ENCODE results near the gene SEPTIN14.
"Not testable (repeated sequence)": the region's sequence is repeated elsewhere in the genome, so short reads cannot be mapped to it uniquely, and the experiment has no call there.

SEPTIN14 gene

DNA sequence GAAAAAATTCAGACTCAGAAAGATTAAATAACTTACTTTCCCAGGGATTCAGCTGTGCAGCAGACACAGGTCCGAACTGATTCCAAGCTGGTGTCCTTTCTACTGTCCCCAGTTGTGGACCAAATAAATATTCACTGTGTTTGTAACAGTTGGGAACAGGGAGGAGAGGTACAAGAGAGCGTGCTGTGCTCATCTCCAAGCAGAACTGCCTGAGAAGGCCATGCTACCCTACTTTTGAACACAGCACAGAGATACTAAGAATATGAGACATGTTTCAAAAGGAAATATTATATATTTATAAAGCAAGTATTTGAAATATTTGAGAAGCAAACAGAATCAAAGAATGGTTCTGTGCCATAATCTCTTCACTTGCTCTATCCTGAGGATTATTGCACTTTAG, at the start of gene SEPTIN14:
Gene SEPTIN14, minus strand, starts transcription at position 101 of the 400 bp plus-strand sequence. CDS start 756 bp downstream, outside the sequence.
- DNase-seq, result not testable (repeated sequence)

DNA sequence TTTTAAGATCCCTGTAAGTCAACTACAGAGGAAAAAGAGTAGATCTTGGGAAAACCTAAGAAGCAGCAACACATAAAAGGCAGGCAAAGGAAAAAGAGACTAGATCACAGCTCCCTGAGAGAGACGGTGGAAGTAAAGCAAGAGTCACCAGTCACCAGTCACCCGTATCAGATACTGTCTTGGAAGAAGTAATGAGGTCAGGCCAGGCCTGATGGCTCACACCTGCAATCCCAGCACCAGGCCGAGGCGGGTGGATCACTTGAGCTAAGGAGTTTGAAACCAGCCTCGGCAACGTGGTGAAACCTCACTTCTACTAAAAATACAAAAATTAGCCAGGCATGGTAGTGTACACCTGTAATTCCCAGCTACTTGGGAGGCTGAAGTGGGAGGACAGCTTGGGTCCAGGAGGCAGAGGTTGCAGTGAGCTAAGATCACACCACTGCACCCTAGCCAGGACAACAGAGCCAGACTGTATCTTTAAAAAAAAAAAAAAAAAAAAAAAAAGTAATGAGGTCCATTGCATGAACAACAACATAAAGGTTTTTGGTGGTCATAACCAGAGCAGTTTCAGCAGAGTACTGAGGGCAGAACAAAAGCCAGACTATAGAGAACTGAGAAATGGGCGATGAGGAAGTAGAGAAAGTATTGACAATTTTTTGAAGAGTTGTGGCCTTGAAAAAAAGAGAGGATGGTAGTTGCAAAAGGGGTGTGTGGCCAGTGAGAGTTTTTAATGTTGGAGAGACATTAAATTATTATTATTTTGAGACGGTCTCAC, 41.6 kb upstream of the SEPTIN14 start:
- no peak for DNase-seq

DNA sequence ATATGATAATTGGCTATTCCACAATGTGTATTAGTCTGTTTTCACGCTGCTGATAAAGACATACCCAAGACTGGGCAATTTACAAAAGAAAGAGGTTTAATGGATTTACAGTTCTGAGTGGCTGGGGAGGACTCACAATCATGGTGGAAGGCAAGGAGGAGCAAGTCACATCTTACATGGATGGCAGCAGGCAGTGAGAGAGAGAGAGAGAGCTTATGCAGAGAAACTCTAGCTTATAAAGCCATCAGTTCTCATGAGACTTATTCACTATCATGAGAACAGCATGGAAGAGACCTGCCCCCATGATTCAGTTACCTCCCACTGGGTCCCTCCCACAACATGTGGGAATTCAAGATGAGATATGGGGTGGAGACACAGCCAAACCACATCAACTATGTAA, 38.5 kb upstream of the SEPTIN14 start:
- DNase-seq, result not testable (repeated sequence)

DNA sequence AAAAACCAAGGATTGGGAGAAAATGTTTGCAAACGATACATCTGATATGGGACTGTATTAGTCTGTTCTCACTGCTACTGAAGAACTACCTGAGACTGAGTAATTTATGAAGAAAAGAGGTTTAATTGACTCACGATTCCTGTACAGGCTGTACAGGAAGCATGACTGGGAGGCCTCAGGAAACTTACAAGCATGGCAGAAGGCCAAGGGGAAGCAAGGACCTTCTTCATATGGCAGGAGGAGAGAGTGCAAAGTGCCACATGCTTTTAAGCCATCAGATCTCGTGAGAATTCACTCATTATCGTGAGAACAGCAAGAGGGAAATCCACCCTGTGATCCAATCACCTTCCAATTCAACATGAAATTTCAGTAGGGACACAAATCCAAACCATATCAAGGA, 35.7 kb upstream of the SEPTIN14 start:
- no peak for DNase-seq

DNA sequence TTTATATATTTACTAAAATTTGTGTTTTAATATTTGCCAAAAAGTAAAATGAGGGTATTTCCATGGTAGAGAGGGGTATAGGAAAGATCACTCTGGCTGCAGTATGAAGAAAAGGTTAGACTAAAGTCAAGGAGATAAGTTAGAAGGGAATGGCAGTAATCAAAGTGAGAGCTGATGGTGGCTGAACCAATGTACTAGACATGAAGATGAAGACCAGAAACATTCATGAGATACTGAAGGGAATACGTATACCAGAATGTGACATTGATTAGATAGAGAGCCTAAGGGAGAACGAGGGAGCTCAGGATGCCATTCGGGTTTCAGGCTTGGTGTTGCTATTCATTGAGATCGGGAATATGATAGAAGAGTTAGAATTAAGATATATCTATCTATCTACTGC, 32.5 kb upstream of the SEPTIN14 start:
- no peak for DNase-seq

DNA sequence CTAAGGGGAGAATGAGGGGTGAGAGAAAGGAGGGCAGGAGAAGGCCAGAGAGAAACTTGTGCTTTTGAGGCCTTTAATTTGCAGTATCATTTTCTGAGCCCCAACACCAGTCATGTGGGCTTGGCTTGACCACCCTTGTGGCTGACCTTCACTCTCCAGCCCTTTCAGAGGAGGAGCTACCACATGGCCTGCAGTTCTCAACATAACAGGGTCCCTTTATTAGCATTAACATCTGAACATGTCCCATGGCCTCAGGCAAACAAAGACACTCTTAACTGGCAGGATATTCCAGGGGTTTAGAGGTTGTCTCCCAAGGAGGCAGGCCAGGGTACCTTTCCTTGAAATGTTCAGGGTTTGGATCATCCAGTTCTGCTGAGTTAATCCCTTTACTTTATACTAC, 31.4 kb upstream of the SEPTIN14 start:
- peak; percentile 13 for DNase-seq

DNA sequence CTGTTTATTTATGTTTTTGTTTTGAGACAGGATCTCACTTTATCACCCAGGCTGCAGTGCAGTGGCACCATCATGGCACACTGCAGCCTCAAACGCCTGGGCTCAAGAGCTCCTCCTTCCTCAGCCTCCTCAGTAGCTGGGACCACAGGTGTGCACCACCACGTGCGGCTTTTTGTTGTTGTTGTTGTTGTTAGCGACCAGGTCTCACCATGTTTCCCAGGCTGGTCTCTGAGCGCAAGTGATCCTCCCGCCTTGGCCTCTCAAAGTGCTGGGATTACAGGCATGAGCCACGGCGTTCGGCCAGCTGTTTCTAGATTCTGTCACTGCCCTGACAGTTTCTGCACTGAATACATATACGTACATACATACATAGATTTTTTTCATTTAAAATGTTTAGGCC, 25.8 kb upstream of the SEPTIN14 start:
- peak; percentile 35 for DNase-seq

DNA sequence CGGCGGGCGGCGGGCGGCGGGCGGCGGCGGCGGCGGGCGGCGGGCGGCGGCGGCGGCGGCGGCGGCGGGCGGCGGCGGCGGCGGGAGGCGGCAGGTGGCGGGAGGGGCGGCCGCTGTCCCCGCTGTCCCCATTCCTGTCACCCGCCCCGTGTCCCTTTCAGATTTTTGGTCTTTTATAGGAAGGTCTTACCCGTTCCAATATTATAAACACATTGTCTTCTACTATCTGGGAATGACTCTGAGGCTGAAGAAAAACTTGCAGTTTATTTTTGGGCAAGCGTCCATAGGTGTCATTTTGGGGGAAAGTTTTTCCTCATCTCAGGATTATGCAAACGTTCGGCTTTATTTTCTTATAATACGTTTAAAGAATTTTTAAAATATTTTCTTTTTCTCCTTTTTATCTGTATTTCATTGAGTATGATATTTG, 25.3 kb upstream of the SEPTIN14 start:
- DNase-seq, result peak; percentile 64

DNA sequence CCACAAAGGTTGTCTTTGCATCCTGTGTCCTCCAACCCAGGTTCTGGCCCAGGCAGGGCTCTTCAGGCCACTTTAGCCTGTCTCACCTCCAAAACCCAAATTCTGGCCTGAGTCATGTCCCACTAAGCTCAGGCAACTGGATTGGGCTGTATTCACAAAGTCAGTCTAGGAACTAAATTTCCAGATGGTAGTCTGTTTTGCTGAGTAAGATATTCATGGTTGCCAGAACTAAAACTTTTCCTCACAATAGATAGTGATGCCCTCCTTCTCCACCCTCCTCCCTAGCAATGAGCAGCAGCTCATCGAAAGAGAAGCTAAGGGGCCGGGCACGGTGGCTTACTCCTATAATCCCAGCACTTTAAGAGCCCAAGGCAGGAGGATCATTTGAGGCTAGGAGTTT, 21.8 kb upstream of the SEPTIN14 start:
- DNase-seq, result no peak

DNA sequence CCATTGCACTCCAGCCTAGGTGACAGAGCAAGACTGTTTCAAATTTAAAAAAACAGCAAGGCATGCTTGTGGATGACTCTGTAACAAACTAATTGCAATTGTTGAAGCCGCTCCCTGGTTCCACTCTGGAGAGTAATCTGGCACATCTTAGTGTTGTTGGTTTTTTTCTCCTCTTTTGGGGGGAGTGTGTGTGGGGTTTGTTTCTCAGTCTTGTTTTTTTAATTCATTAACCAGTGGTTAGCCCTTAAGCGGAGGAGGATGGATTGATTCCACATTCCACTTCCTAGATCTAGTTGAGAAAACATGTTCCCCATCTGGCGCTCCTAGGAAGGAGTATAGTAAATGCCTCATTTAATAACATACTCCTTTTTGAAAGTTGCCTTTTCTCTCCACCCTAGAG, 16.1 kb upstream of the SEPTIN14 start:
- no peak for DNase-seq

DNA sequence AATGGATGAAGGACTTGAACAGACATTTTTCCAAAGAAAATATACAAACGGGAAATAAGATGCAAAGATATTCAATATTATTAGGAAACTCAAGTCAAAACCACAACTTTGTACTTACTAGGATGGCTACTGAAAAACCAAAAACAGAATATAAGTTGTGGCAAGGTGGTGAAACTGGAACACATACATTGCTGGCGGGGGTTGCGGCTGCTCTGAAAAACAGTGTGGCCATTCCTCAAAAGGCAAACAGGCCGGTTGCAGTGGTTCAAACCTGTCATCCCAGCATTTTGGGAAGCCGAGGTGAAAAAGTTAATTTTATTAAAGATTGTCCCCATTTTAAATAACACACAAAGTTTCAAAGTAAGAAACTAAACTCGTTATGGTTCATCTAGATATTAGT, 14.8 kb upstream of the SEPTIN14 start:
- DNase-seq, result no peak

DNA sequence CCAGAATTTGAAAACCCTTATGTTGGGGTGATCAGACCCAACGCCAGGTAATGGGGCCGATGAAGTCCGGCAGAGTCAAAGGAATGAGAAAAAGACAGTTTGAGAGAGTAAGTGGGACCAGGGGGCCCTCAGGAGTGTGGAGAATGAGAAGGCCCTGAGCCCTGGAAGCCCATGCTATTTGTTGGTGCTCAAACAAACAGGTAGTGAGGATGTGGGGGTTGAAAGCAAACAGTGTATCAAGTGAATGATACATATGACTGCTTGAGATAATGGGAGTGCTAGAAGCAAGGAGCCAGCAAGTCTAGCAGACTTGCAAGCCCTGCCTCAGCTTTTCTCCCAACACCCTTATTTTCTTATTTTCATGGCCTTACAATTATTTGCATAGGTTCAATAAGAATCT, 11.2 kb upstream of the SEPTIN14 start:
- DNase-seq, result peak; percentile 16

DNA sequence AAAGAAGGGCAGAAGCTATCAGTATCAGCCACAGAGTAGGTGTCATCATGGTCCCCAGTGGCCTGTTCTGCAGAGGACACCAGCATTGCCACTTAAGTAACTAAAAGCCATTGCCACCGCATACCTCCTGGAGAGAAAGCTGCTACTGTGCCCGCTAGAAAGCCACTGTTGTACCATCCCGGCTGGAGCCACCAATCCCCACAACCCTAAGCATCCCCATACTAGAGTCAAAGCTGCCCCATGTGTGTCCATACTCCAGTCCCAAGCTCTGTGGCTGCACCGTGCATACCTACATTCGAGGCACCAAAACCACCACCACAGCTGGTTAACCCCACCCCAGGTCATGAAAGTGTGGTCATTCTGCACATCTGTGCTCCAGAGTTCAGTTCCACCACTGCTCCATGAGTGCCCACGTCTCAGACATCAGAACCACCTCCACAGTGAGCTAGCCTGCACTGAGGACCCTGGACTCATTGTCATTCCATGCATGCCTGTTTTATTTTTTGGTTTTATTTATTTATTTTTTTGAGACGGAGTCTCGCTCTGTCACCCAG, 9.5 kb upstream of the SEPTIN14 start:
- DNase-seq, result no peak

DNA sequence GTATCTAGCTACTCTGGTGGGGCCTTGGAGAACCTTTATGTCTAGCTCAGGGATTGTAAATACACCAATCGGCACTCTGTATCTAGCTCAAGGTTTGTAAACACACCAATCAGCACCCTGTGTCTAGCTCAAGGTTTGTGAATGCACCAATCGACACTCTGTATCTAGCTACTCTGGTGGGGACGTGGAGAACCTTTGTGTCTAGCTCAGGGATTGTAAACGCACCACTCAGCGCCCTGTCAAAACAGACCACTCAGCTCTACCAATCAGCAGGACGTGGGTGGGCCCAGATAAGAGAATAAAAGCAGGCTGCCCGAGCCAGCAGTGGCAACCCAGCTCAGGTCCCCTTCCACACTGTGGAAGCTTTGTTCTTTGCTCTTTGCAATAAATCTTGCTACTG, 6.4 kb upstream of the SEPTIN14 start:
- not testable (repeated sequence) for DNase-seq

DNA sequence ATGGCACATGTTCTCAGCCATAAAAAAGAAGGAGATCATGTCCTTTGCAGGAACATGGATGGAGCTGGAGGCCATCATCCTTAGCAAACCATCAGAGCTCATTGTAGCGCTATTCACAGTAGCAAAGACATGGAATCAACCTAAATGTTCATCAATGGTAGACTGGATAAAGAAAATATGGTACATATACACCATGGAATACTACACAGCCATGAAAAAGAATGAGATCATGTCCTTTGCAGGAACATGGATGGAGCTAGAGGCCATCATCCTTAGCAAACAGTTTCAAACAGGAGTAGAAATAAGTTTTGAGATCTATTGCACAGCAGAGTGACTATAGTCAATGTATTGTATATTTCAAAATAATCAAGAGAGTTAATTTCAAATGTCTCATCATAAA, 17.4 kb downstream of the SEPTIN14 start:
- not testable (repeated sequence) for DNase-seq

DNA sequence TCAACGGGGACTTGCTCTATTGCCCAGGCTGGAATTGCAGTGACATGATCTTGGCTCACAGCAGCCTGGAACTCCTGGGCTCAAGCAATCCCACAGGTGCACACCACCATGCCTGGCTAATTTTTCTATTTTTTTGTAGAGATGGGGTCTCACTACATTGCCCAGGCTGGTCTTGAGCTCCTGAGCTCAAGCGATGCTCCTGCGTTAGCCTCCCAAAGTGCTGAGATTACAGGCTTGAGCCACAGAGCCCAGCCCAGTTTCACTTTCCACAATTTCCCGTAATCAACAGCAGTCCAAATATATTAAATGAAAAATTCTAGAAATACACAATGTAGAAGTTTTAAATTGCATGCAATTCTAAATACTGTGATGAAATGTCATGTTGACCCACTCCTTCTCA, 24.0 kb downstream of the SEPTIN14 start:
- no peak for DNase-seq

DNA sequence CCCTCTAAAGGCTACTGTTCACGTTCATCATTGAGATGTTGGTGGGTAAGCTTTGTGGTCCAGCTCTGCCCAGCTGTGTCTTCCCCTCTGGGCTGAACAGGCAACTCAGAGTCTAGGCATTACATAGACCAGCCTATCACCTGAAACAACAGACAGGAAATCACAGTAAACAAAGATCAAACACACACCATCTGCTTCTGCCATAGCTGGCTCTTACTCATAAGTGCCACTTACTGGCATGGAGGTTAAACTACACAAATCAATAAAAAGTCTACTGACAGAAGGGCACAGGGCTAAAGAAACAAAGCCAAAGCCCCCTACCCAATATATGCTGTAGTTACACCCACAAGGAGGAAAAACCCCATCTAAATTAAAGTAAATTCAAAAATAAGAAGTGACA, 35.0 kb downstream of the SEPTIN14 start:
- DNase-seq, result peak; percentile 54

DNA sequence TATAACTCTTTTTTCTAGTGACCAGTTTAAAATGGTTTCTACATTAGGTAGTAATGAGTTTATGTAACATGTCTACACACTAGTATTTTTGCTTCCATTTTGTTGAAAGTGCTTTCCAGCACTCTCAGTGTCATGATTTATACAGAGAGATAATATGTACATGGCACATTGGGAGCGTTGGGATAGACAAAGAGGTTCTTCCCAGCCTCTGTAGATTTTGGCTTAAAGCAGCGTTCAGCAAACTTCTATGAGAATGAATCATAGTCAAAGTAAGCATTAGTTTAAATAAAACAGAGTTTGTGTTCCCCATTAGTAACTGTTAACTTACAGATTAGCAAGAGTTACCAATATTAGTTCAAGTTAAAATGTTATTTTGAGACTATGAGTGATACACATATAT, 43.9 kb downstream of the SEPTIN14 start:
- DNase-seq, result no peak

DNA sequence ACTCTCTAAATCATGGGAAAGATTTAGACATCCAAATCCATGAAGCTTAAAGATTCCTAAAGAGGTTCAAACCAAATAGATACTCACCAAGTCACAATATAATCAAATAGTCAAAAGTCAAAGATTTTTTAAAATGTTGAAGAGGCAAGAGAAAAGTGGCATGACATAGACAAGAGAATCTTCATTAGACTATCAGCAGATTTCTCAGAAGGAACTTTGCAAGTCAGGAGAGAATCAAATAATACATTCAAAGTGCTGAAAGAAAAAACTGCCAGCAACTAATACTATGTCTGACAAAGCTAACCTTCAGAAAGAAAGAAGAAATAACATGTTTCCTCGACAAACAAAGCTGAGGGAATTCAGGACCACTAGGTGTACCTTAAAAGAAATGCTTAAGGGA, 65.3 kb downstream of the SEPTIN14 start:
- not testable (repeated sequence) for DNase-seq

DNA sequence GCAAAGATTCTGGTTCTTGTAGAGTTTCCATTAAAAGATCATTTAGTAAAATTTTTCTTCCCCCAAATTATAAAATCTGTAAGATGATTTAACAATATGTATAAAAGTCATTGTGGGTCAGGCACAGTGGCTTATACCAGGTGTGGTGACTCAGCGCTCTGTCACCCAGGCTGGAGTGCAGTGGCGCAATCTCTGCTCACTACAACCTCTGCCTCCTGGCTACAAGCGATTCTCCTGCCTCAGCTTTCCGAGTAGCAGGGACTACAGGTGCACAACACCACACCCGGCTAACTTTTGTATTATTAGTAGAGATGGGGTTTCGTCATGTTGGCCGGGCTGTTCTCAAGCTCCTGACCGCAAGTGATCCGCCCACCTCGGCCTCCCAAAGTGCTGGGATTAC, 68.0 kb downstream of the SEPTIN14 start:
- DNase-seq, result no peak

DNA sequence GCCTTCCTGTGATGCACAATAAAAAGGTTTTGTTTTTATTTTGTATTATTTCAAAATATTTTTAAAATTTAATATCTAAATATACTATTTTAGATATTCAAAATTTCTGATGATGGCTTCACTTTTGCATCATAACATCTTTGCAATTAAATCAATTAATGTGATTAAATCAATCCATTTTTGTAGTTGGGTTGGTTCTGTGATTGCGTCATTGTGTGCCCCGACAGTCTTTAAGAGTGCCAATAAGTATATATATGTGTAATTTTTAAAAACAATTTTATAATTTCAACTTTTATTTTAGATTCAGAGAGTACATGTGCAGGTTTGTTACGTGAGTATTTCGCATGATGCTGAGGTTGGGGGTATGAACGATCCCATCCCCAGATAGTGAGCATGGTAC, 70.5 kb downstream of the SEPTIN14 start:
- no peak for DNase-seq

DNA sequence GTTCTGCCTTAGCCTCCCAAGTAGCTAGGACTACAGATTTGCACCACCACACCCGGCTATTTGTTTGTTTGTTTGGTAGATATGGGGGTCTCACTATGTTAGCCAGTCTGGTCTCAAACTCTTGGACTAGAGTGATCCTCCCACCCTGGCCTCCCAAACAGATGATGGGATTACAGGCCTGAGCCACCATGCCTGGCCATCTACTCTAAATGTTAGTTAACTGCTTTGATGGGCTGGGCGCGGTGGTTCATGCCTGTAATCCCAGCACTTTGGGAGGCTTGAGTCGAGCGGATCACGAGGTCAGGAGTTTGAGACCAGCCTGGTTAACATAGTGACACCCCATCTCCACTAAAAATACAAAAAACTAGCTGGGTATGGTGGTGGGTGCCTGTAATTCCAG, 74.8 kb downstream of the SEPTIN14 start:
- DNase-seq, result no peak

DNA sequence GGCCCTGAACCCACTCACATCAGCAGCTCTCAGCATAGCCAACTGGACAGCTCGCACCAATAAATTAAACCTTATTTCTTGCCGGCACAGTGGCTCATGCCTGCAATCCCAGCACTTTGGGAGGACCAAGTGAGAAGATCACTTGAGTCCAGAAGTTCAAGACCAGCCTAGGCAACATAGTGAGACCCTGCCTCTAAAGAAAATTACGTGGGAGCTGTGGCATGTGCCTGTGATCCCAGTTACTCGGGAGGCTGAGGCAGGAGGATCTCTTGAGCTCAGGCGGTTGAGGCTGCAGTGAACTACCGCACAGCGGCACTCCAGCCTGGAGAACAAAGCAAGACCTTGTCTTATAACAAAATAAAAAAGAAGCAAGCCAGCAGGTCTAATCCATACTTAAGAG, 75.7 kb downstream of the SEPTIN14 start:
- no peak for DNase-seq

DNA sequence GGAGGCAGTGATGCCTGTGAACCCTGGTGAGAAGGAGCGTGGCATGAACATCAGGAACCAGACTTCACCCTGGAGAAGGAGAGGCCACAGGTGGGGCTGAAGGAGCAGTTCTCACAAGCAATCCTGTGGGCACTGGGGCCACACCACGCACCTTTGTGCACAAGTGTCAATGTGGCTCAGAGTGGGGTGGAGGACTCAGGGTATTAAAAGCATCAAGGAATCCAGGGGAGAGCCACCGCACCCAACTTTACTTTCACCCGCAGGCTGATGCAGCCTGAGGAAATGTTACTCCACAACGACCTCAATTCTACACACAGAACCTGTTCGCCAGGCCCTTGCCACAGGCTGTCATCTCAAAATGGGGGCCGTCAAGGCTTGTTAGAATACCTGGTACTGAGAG, 77.1 kb downstream of the SEPTIN14 start:
- not testable (repeated sequence) for DNase-seq

DNA sequence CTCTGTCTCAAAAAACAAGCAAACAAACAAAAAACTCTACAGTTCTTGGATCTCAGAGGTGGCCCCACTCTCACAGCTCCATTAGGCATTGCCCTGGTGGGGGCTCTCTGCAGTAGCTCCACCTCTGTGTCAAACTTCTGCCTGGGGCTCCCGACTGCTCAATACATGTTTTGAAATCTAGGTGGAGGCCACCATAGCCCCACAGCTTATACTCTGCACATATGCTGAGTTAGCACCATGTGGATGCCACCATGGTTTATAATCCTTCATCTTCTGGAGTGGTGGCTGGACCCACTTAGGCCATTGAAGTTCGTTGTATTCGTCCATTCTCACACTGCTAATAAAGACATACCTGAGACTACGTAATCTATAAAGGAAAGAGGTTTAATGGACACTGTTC, 78.4 kb downstream of the SEPTIN14 start:
- no peak for DNase-seq

Data from NCI-H69 (cell line).